DND-41 (cell line): ENCODE results near the gene OR51E2.

Experiments
- CTCF ChIP-seq: IDR thresholded peaks from 2 replicates; pipeline ENCODE4 v1.5.1; 2012; ENCODE audit warnings: borderline replicate concordance, low read length, moderate library complexity, mild to moderate bottlenecking; ENCODE audit not compliant: poor library complexity, severe bottlenecking; ENCODE audit errors: extremely low read depth
- EZH2 ChIP-seq: IDR thresholded peaks from 3 replicates; pipeline ENCODE4 v1.6.1; 2012; ENCODE audit warnings: borderline replicate concordance, low read depth, mild to moderate bottlenecking, moderate library complexity, low read length, inconsistent platforms; ENCODE audit not compliant: severe bottlenecking

GRCh38 chr11:4727171-4727570 is 29.5 kb upstream of the OR51E2 start:
- TF ChIP-seq CTCF: no peak
- TF ChIP-seq EZH2: no peak
